ENCODE data around the gene SOCS6. TPM values are rescaled to one million over a fixed set of nuclear protein-coding genes. Genes with fewer than 3 reads are reported as not detected.
A peak's percentile ranks its signal among the peaks of the same experiment; 100 is the strongest.

The SOCS6 gene
- total RNA-seq, 6 experiments from 2014 or later = 11.7 to 18.0 (median 14.0) TPM

- TF ChIP-seq POLR2A (IDR thresholded peaks at IDR 0.05) (no peak), CTCF (IDR thresholded peaks at IDR 0.05) (no peak)
- H3K4me3 ChIP-seq = no peak overlapping the region
- no peaks in the 10 kb centered on the region for H3K4me1 ChIP-seq
- H3K36me3 ChIP-seq = no peaks in the 10 kb centered on the region
- ATAC-seq (no peak), DNase-seq (no peak)
- no peaks in the 10 kb centered on the region for H3K9me3 ChIP-seq
- WGBS (ENCODE audit: insufficient coverage, low coverage, low lambda C conversion rate, missing lambda C conversion rate) = 87% methylated on average over 3 of the region's 12 CpGs
- no peak overlapping the region for H3K27ac ChIP-seq
- intact Hi-C loops (cut with DNase I) = no loop called here
- H3K27me3 ChIP-seq = no peaks in the 10 kb centered on the region
These were observed 38.1 kb upstream of the SOCS6 start for GRCh38 chr18:70250781-70251180.

- TF ChIP-seq CTCF (IDR thresholded peaks at IDR 0.05) = no peak
- no peak for TF ChIP-seq POLR2A (IDR thresholded peaks at IDR 0.05)
- Histone ChIP-seq H3K27ac (no peak overlapping the region), H3K9me3 (no peaks in the 10 kb centered on the region), H3K4me3 (no peak overlapping the region), H3K27me3 (no peaks in the 10 kb centered on the region), H3K36me3 (no peaks in the 10 kb centered on the region), H3K4me1 (no peaks in the 10 kb centered on the region)
- intact Hi-C loops (cut with DNase I) = no loop called here
- DNase-seq (no peak), ATAC-seq (no peak)
- 72% methylated on average over 5 of the region's 5 CpGs for WGBS (ENCODE audit: insufficient coverage, low coverage, low lambda C conversion rate, missing lambda C conversion rate)
These were observed 32.7 kb upstream of the SOCS6 start for GRCh38 chr18:70256184-70256583.

DNA sequence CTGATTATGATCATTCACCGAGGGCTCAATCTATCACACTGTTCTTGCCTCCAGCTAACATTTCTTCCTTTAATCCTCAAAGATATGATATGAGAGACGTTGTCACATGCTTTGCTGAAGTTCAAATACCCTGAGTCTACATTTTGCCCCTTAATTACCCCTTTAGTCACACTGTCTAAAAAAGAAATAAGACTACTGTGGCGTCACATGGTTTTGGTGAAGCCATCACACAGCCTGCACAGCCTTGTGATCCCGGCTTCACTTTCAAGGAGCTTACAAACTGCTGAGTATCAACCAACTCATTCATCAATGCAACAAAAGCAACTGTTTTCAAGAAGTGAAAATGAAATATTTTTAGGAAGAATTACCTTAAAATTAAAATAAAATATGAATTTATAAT is 31.9 kb upstream of the SOCS6 start:
- 62% methylated on average over 4 of the region's 4 CpGs for WGBS (ENCODE audit: insufficient coverage, low coverage, low lambda C conversion rate, missing lambda C conversion rate)
- DNase-seq = no peak
- no peaks in the 10 kb centered on the region for H3K36me3 ChIP-seq
- no peak overlapping the region for H3K27ac ChIP-seq
- H3K4me3 ChIP-seq = no peak overlapping the region
- H3K27me3 ChIP-seq = no peaks in the 10 kb centered on the region
- intact Hi-C loops (cut with DNase I) = no loop called here
- peak in 1 of 4 donors; percentile 31 for ATAC-seq
- no peaks in the 10 kb centered on the region for H3K9me3 ChIP-seq
- no peaks in the 10 kb centered on the region for H3K4me1 ChIP-seq
- TF ChIP-seq POLR2A (IDR thresholded peaks at IDR 0.05) (no peak), CTCF (IDR thresholded peaks at IDR 0.05) (no peak)

DNA sequence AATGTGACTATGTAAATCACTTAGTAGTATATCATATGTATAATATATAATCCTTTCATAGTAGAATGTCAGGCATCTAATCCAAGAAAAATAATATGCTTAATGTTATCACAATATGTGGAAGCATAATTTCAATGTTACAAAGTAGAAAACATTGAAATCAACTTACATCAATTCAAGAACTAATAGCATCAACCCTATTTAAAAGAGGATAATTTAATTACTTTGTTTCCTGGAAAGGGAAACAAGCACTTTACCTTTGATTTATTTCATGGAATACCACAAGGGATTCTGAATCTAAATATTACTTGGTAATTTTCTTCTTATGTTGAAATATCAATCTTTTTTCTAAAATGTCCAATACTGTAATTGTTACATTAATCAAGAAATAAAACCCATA is 30.6 kb upstream of the SOCS6 start:
- no peaks in the 10 kb centered on the region for H3K27me3 ChIP-seq
- no peak for DNase-seq
- H3K4me1 ChIP-seq = no peaks in the 10 kb centered on the region
- H3K27ac ChIP-seq = no peak overlapping the region
- no peak for ATAC-seq
- no peaks in the 10 kb centered on the region for H3K36me3 ChIP-seq
- intact Hi-C loops (cut with DNase I) = no loop called here
- no peaks in the 10 kb centered on the region for H3K9me3 ChIP-seq
- no peak for TF ChIP-seq POLR2A (IDR thresholded peaks at IDR 0.05)
- TF ChIP-seq CTCF (IDR thresholded peaks at IDR 0.05) = no peak
- H3K4me3 ChIP-seq = no peak overlapping the region

GRCh38 chr18:70260683-70261082 is 28.2 kb upstream of the SOCS6 start:
- intact Hi-C loops (cut with DNase I) = no loop called here
- WGBS (ENCODE audit: insufficient coverage, low coverage, low lambda C conversion rate, missing lambda C conversion rate) = 52% methylated on average over 3 of the region's 6 CpGs
- DNase-seq = no peak

More at GRCh38 chr18:70260683-70261082, 28.2 kb upstream of the SOCS6 start:
- no peak for TF ChIP-seq CTCF (IDR thresholded peaks at IDR 0.05)
- TF ChIP-seq POLR2A (IDR thresholded peaks at IDR 0.05) = no peak
- no peaks in the 10 kb centered on the region for H3K4me1 ChIP-seq
- H3K27ac ChIP-seq = no peak overlapping the region
- H3K27me3 ChIP-seq = no peaks in the 10 kb centered on the region
- H3K36me3 ChIP-seq = no peaks in the 10 kb centered on the region
- ATAC-seq = no peak
- no peaks in the 10 kb centered on the region for H3K9me3 ChIP-seq
- H3K4me3 ChIP-seq = no peak overlapping the region
